NCI-H2227 (cell line): ENCODE data around the gene CCDC138.
"Not testable (repeated sequence)": the region's sequence is repeated elsewhere in the genome, so short reads cannot be mapped to it uniquely, and the experiment has no call there.

Source experiments
- DNase-seq: peaks from one replicate; lab custom pipeline; 2025; ENCODE audit not compliant: unreplicated experiment; lab: John Stamatoyannopoulos, UW

Gene CCDC138

GRCh38 chr2:108786354-108787215, at the start of gene CCDC138:
TSS of gene CCDC138 (plus strand) at chr2:108786771. CDS start at chr2:108786823, 52 bp downstream.
- DNase-seq, result peak; percentile 96

- DNase-seq, result not testable (repeated sequence)
Measured at GRCh38 chr2:108757973-108758372, 28.6 kb upstream of the CCDC138 start.

- not testable (repeated sequence) for DNase-seq
Measured at GRCh38 chr2:108762618-108763017, 24.0 kb upstream of the CCDC138 start.

- not testable (repeated sequence) for DNase-seq
Measured at GRCh38 chr2:108766671-108767070, 19.9 kb upstream of the CCDC138 start.

GRCh38 chr2:108767859-108768258, 18.7 kb upstream of the CCDC138 start:
- DNase-seq, result not testable (repeated sequence)

- no peak for DNase-seq
Measured at GRCh38 chr2:108776475-108776874, 10.1 kb upstream of the CCDC138 start.

- DNase-seq, result no peak
Measured at GRCh38 chr2:108778857-108779256, 7.7 kb upstream of the CCDC138 start.

GRCh38 chr2:108786008-108786353, 590 bp upstream of the CCDC138 start:
- no peak for DNase-seq

- no peak for DNase-seq
Measured at GRCh38 chr2:108787216-108787541, 608 bp downstream of the CCDC138 start.

GRCh38 chr2:108803045-108803736, 16.6 kb downstream of the CCDC138 start:
- DNase-seq, result no peak

- DNase-seq, result no peak
Measured at GRCh38 chr2:108805032-108805431, 18.5 kb downstream of the CCDC138 start.

GRCh38 chr2:108805782-108806181, 19.2 kb downstream of the CCDC138 start:
- no peak for DNase-seq

- DNase-seq, result no peak
Measured at GRCh38 chr2:108806371-108807113, 20.0 kb downstream of the CCDC138 start.

- no peak for DNase-seq
Measured at GRCh38 chr2:108809936-108810335, 23.4 kb downstream of the CCDC138 start.

- no peak for DNase-seq
Measured at GRCh38 chr2:108810993-108811957, 24.7 kb downstream of the CCDC138 start.

GRCh38 chr2:108813732-108814131, 27.2 kb downstream of the CCDC138 start:
- DNase-seq, result no peak

GRCh38 chr2:108820482-108820881, 33.9 kb downstream of the CCDC138 start:
- DNase-seq, result no peak

- DNase-seq, result no peak
Measured at GRCh38 chr2:108823286-108823685, 36.7 kb downstream of the CCDC138 start.

- DNase-seq, result no peak
Measured at GRCh38 chr2:108824316-108825070, 37.9 kb downstream of the CCDC138 start.

- DNase-seq, result no peak
Measured at GRCh38 chr2:108825254-108825653, 38.7 kb downstream of the CCDC138 start.
